WTC11 (cell line): ENCODE measurements around the gene SMARCB1.

Source experiments
- CTCF ChIP-seq: fragments of 200-600 bp; IDR thresholded peaks from 2 replicates; pipeline ENCODE4 v1.8.0; 2022; ENCODE audit warnings: antibody characterized with exemption
- ESRRA ChIP-seq: sonication (generic); formaldehyde crosslinking; IDR thresholded peaks from 2 replicates; pipeline ENCODE4 v1.8.1; 2022; ENCODE audit warnings: mild to moderate bottlenecking, missing genetic modification reagents, borderline replicate concordance
- FOXJ3 ChIP-seq: sonication (generic); formaldehyde crosslinking; IDR thresholded peaks from 2 replicates; pipeline ENCODE4 v1.9.0; 2021; ENCODE audit warnings: missing genetic modification reagents, mild to moderate bottlenecking, borderline replicate concordance
- KAT7 ChIP-seq: sonication (generic); formaldehyde crosslinking; IDR thresholded peaks from 2 replicates; pipeline ENCODE4 v1.8.1; 2023; ENCODE audit warnings: missing genetic modification reagents, mild to moderate bottlenecking, borderline replicate concordance
- MAX ChIP-seq: sonication (generic); formaldehyde crosslinking; IDR thresholded peaks from 2 replicates; pipeline ENCODE4 v1.8.0; 2022; ENCODE audit warnings: mild to moderate bottlenecking, missing genetic modification reagents
- MXD4 ChIP-seq: fragments of 250-450 bp; sonication (Bioruptor Pico); IDR thresholded peaks from 2 replicates; pipeline ENCODE4 v1.8.0; 2021; ENCODE audit warnings: mild to moderate bottlenecking, moderate library complexity, borderline replicate concordance
- SP1 ChIP-seq: sonication (generic); formaldehyde crosslinking; conservative IDR thresholded peaks from 2 replicates; pipeline ENCODE4 v1.8.1; 2022; ENCODE audit warnings: missing genetic modification reagents
- STAT6 ChIP-seq: sonication (generic); formaldehyde crosslinking; conservative IDR thresholded peaks from 2 replicates; pipeline ENCODE4 v1.8.1; 2023; ENCODE audit warnings: mild to moderate bottlenecking, low read depth, missing genetic modification reagents, moderate library complexity
- TEAD4 ChIP-seq: sonication (generic); formaldehyde crosslinking; IDR thresholded peaks from 2 replicates; pipeline ENCODE4 v1.8.0; 2022; ENCODE audit warnings: mild to moderate bottlenecking, missing genetic modification reagents
- TF ChIP-seq, protein P1 (sequence below): sonication (generic); formaldehyde crosslinking; IDR thresholded peaks from 2 replicates; pipeline ENCODE4 v1.8.0; 2022; ENCODE audit warnings: mild to moderate bottlenecking, missing genetic modification reagents

- TF ChIP-seq ESRRA (CRISPR knock-in tag) (no peak), CTCF (no peak), KAT7 (CRISPR knock-in tag) (no peak), TEAD4 (CRISPR knock-in tag) (no peak), FOXJ3 (CRISPR knock-in tag) (no peak), SP1 (CRISPR knock-in tag) (no peak), MXD4 (CRISPR knock-in tag) (no peak), MAX (CRISPR knock-in tag) (no peak), STAT6 (CRISPR knock-in tag) (no peak)
- TF ChIP-seq, protein P1, sequence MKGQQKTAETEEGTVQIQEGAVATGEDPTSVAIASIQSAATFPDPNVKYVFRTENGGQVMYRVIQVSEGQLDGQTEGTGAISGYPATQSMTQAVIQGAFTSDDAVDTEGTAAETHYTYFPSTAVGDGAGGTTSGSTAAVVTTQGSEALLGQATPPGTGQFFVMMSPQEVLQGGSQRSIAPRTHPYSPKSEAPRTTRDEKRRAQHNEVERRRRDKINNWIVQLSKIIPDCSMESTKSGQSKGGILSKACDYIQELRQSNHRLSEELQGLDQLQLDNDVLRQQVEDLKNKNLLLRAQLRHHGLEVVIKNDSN: no peak
Observed at GRCh38 chr22:23826510-23827350, 40.0 kb downstream of the SMARCB1 start.
